Left lung (tissue), 10 donors: ENCODE results near the gene RASA4B. TPM values are rescaled to one million over a fixed set of nuclear protein-coding genes. Genes with fewer than 3 reads are reported as not detected.
A peak's percentile ranks its signal among the peaks of the same experiment; 100 is the strongest.
"Not testable (repeated sequence)": the region's sequence is repeated elsewhere in the genome, so short reads cannot be mapped to it uniquely, and the experiment has no call there.

Experiments used
- ATAC-seq: fragments of 200-7000 bp; cut with Tn5 transposase; one replicate; pipeline ENCODE4 v1.9.1; 2020; ENCODE audit warnings: moderate library complexity
- DNase-seq, 4 donors: peaks; one replicate each; pipeline ENCODE4 v3.0.0-alpha.2; 2013 to 2020
- H3K27ac ChIP-seq, 2 donors: fragments of 200-600 bp; sonication (generic) in 1 of 2; one replicate each; pipeline versions ENCODE4 v1.5.0 to v1.8.0; 2020 to 2021
- H3K27me3 ChIP-seq, 2 donors: fragments of 200-600 bp; sonication (generic) in 1 of 2; one replicate each; pipeline versions ENCODE4 v1.5.0 to v1.8.0; 2020 to 2021
- H3K36me3 ChIP-seq, 2 donors: fragments of 200-600 bp; sonication (generic) in 1 of 2; one replicate each; pipeline versions ENCODE4 v1.5.0 to v1.8.0; 2020 to 2021
- H3K4me1 ChIP-seq, 2 donors: fragments of 200-600 bp; one replicate each; pipeline ENCODE4 v1.8.0; 2021
- H3K4me3 ChIP-seq, 2 donors: fragments of 200-600 bp; sonication (generic) in 1 of 2; one replicate each; pipeline versions ENCODE4 v1.5.0 to v1.8.0; 2020 to 2021; ENCODE audit warnings: mild to moderate bottlenecking in 1 of 2
- H3K9me3 ChIP-seq, 2 donors: fragments of 200-600 bp; sonication (generic) in 1 of 2; one replicate each; pipeline versions ENCODE4 v1.5.0 to v1.8.0; 2020 to 2021
- intact Hi-C, 2 donors: fragments of 100-400 bp; cut with DNase I; formaldehyde crosslinking; loops; one replicate each; pipeline versions ENCODE4 v1.11.2 to v1.14.2; 2022
- polyA plus RNA-seq, 6 donors: library from polyadenylated mRNA; unstranded; fragments of 120-200 nt; gene quantifications; one replicate each; pipeline ENCODE4 v1.2.1, GENCODE V29; 2013; ENCODE audit not compliant: insufficient read length in 6 of 6
- total RNA-seq, 2 donors: library from RNA; stranded (reverse); fragmentation: NEBNext Ultra II Directional; extraction: Animal tissue kit (Norgen Biotek cat#: 25700); gene quantifications; one replicate each; pipeline ENCODE4 v1.2.1, GENCODE V29; 2021
- donor health status: DM: no; HTN: yes; CAD: no.
- donor health status: DM: no; HTN: no; CAD: no.

RASA4B gene
- total and polyA plus RNA-seq, 8 donors, result 3.0 to 18.5 (median 6.1) TPM

- H3K4me1 ChIP-seq, H3K4me3 ChIP-seq, H3K9me3 ChIP-seq, intact Hi-C loops, H3K27me3 ChIP-seq, H3K36me3 ChIP-seq, H3K27ac ChIP-seq: not testable (repeated sequence)
- peak in 1 of 4 donors; percentile 56 for DNase-seq
- ATAC-seq, result peak; percentile 36
Measured at GRCh38 chr7:102505298-102506185, 12.0 kb downstream of the RASA4B start.

GRCh38 chr7:102503141-102503540 lies 14.4 kb downstream of the RASA4B start:
- H3K27ac ChIP-seq, DNase-seq, intact Hi-C loops: not testable (repeated sequence)

DNA sequence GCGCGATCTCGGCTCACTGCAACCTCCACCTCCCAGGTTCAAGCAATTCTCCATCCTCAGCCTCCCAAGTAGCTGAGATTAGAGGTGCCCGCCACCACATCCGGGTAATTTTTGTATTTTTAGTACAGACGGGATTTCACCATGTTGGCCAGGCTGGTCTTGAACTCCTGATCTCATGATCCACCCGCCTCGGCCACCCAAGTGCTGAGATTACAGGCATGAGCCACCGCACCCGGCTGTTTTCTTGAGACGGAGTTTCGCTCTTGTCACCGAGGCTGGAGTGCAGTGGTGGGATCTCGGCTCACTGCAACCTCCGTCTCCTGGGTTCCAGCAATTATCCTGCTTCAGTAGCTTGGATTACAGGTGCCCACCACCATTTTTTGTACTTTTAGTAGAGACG lies 19.3 kb downstream of the RASA4B start:
- DNase-seq, result peak in 1 of 4 donors; percentile 39
- H3K27ac ChIP-seq, ATAC-seq, H3K36me3 ChIP-seq, H3K27me3 ChIP-seq, H3K4me1 ChIP-seq, H3K4me3 ChIP-seq, H3K9me3 ChIP-seq, intact Hi-C loops: not testable (repeated sequence)

More at GRCh38 chr7:102503141-102503540, 14.4 kb downstream of the RASA4B start:
- H3K9me3 ChIP-seq, H3K4me3 ChIP-seq, ATAC-seq, H3K27me3 ChIP-seq, H3K36me3 ChIP-seq, H3K4me1 ChIP-seq: not testable (repeated sequence)

GRCh38 chr7:102497308-102497707 lies 20.3 kb downstream of the RASA4B start:
- H3K36me3 ChIP-seq, H3K4me3 ChIP-seq, intact Hi-C loops, ATAC-seq, H3K27me3 ChIP-seq, H3K9me3 ChIP-seq, H3K4me1 ChIP-seq, H3K27ac ChIP-seq: not testable (repeated sequence)
- peak in 2 of 4 donors; percentile 30 to 65 for DNase-seq

- intact Hi-C loops, H3K27me3 ChIP-seq: not testable (repeated sequence)
Measured at GRCh38 chr7:102496861-102497260, 20.7 kb downstream of the RASA4B start.

GRCh38 chr7:102494473-102495149 lies 23.0 kb downstream of the RASA4B start:
- intact Hi-C loops, H3K27me3 ChIP-seq: not testable (repeated sequence)
- peak; percentile 48 for ATAC-seq

More at GRCh38 chr7:102496861-102497260, 20.7 kb downstream of the RASA4B start:
- not testable (repeated sequence) for ATAC-seq, H3K36me3 ChIP-seq, H3K4me3 ChIP-seq, H3K9me3 ChIP-seq, H3K27ac ChIP-seq, H3K4me1 ChIP-seq
- DNase-seq, result peak in 2 of 4 donors; percentile 24 to 27

DNA sequence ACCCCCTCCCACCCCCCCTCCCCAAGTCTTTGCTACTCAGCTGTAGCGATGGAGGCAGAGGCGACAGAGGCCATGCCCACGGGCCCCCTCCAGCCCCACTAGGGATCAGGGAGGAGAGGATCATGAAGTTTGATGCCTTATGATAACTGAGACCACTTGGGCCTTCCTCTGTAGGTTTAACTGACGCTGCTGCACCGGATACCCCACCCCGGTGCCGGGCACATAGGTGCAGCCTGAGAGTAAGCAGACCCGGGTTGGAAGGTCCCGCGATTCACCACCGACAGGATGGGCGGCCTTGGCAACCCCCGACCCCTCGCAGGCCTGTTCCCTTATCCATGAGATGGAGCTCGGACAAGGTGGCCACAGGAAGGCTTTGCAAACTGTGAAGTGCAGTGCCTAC lies 23.6 kb downstream of the RASA4B start:
- H3K4me1 ChIP-seq, H3K4me3 ChIP-seq, H3K36me3 ChIP-seq, H3K27me3 ChIP-seq, ATAC-seq, H3K9me3 ChIP-seq, H3K27ac ChIP-seq, intact Hi-C loops: not testable (repeated sequence)
- peak in 1 of 4 donors; percentile 39 for DNase-seq

More at GRCh38 chr7:102494473-102495149, 23.0 kb downstream of the RASA4B start:
- H3K36me3 ChIP-seq, H3K27ac ChIP-seq, H3K9me3 ChIP-seq, H3K4me3 ChIP-seq, H3K4me1 ChIP-seq, DNase-seq: not testable (repeated sequence)

GRCh38 chr7:102493220-102493935 lies 24.2 kb downstream of the RASA4B start:
- H3K27me3 ChIP-seq, H3K36me3 ChIP-seq, H3K4me3 ChIP-seq, H3K27ac ChIP-seq, H3K4me1 ChIP-seq, H3K9me3 ChIP-seq, intact Hi-C loops: not testable (repeated sequence)
- ATAC-seq (peak; percentile 83), DNase-seq (peak in 1 of 4 donors; percentile 33)

DNA sequence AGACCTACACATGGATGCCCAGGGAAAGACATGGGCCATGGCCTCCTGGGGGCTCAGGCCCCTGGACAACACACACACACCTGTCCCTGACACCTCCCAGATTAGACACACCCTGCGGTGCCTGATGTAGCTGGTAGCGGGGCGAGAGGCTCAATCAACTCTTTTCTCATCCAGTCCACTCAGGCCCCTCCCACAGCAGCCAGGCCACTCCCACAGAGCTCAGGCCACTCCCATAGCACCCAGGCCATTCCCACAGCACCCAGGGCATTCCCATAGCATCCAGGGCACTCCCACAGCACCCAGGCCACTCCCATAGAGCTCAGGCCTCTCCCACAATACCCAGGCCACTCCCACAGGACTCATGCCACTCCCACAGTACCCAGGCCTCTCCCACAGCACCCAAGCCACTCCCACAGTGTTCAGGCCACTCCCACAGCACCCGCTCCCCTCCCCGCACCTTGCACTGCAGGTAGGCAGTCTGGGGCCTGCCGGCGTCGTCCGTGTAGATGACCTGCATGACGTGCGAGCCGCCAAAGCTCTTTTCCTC lies 27.0 kb downstream of the RASA4B start:
- H3K9me3 ChIP-seq, intact Hi-C loops, H3K4me1 ChIP-seq, H3K27me3 ChIP-seq, H3K36me3 ChIP-seq, H3K27ac ChIP-seq, H3K4me3 ChIP-seq: not testable (repeated sequence)
- ATAC-seq (peak; percentile 75), DNase-seq (peak in 2 of 4 donors; percentile 36 to 93)

GRCh38 chr7:102484317-102484716 lies 33.3 kb downstream of the RASA4B start:
- H3K36me3 ChIP-seq, H3K9me3 ChIP-seq, H3K4me1 ChIP-seq, intact Hi-C loops, DNase-seq, H3K4me3 ChIP-seq, ATAC-seq, H3K27ac ChIP-seq, H3K27me3 ChIP-seq: not testable (repeated sequence)

- H3K27me3 ChIP-seq, ATAC-seq, H3K36me3 ChIP-seq, H3K4me3 ChIP-seq, H3K27ac ChIP-seq, H3K9me3 ChIP-seq, intact Hi-C loops, H3K4me1 ChIP-seq: not testable (repeated sequence)
- peak in 2 of 4 donors; percentile 10 to 17 for DNase-seq
Measured at GRCh38 chr7:102481962-102482361, 35.6 kb downstream of the RASA4B start.
